Forelimb muscle (tissue), 1 donor: Measurements from ENCODE around the gene AGO3. TPM values are rescaled to one million over a fixed set of nuclear protein-coding genes. Genes with fewer than 3 reads are reported as not detected.

Source experiments
- polyA plus RNA-seq: library from polyadenylated mRNA; unstranded; fragments of 120-200 nt; gene quantifications from one replicate; pipeline ENCODE4 v1.2.1, GENCODE V29; 2013; ENCODE audit not compliant: insufficient read length

AGO3 gene
- polyA plus RNA-seq, 1 donor, result 8.6 TPM

Other genes starting within 250 kb of the AGO3 start
- gene C1orf216, start 212.2 kb upstream of the AGO3 start, polyA plus RNA-seq, result 9.5 TPM
- gene CLSPN, start 161.1 kb upstream of the AGO3 start, polyA plus RNA-seq, result 3.8 TPM
- 13.2 TPM for gene AGO4, start 123.1 kb upstream of the AGO3 start, polyA plus RNA-seq
- gene AGO1, start 47.9 kb upstream of the AGO3 start, polyA plus RNA-seq, result 8.4 TPM
- gene TEKT2, start 153.0 kb downstream of the AGO3 start, polyA plus RNA-seq, result 0.24 TPM
- 24.5 TPM for gene ADPRS, start 157.8 kb downstream of the AGO3 start, polyA plus RNA-seq
- 8.9 TPM for gene COL8A2, start 194.1 kb downstream of the AGO3 start, polyA plus RNA-seq
- 31.9 TPM for gene TRAPPC3, start 218.4 kb downstream of the AGO3 start, polyA plus RNA-seq
- gene MAP7D1, start 225.1 kb downstream of the AGO3 start, polyA plus RNA-seq, result 148 TPM